Upper lobe of left lung (tissue), 6 donors: ENCODE measurements around the gene PPP1CA. TPM values are rescaled to one million over a fixed set of nuclear protein-coding genes. Genes with fewer than 3 reads are reported as not detected.
A peak's percentile ranks its signal among the peaks of the same experiment; 100 is the strongest.

Experiments used
- ATAC-seq, 2 donors: fragments of 200-7000 bp; cut with Tn5 transposase; one replicate each; pipeline ENCODE4 v1.9.1; 2022; ENCODE audit warnings: mild to moderate bottlenecking in 2 of 2, moderate library complexity in 2 of 2; ENCODE audit not compliant: low FRiP score in 2 of 2
- DNase-seq, 2 donors: peaks; one replicate each; pipeline ENCODE4 v3.0.0-alpha.2; 2019 to 2020
- H3K27ac ChIP-seq, 4 donors: fragments of 200-600 bp; sonication (generic); one replicate each; pipeline ENCODE4 v1.5.1; 2016 to 2019
- H3K27me3 ChIP-seq, 4 donors: fragments of 200-600 bp; sonication (generic); one replicate each; pipeline ENCODE4 v1.5.1; 2017 to 2019
- H3K36me3 ChIP-seq, 4 donors: fragments of 200-600 bp; sonication (generic); one replicate each; pipeline ENCODE4 v1.5.1; 2016 to 2019
- H3K4me1 ChIP-seq, 4 donors: fragments of 200-600 bp; sonication (generic); one replicate each; pipeline ENCODE4 v1.5.1; 2018 to 2019
- H3K4me3 ChIP-seq, 4 donors: fragments of 200-600 bp; sonication (generic); one replicate each; pipeline ENCODE4 v1.5.1; 2017 to 2019; ENCODE audit warnings: mild to moderate bottlenecking in 2 of 4, moderate library complexity in 1 of 4
- H3K9me3 ChIP-seq, 4 donors: fragments of 200-600 bp; sonication (generic); one replicate each; pipeline ENCODE4 v1.5.1; 2018 to 2019
- CTCF ChIP-seq, 6 experiments: fragments of 450-650 bp in 4 of 6; fragments of 200-600 bp in 2 of 6; sonication (generic) in 2 of 6; IDR thresholded peaks; one replicate each; pipeline ENCODE4 v1.5.1; 2016 to 2019; ENCODE audit warnings: antibody characterized with exemption in 6 of 6
- EP300 ChIP-seq, 4 donors: sonication (generic); formaldehyde crosslinking; IDR thresholded peaks; one replicate each; pipeline ENCODE4 v1.5.1; 2017; ENCODE audit warnings: antibody characterized with exemption in 4 of 4, control low read depth in 2 of 4
- POLR2A ChIP-seq, 4 donors: fragments of 450-650 bp; IDR thresholded peaks; one replicate each; pipeline ENCODE4 v1.5.1; 2016 to 2017; ENCODE audit warnings: antibody characterized with exemption in 4 of 4, mild to moderate bottlenecking in 2 of 4
- POLR2AphosphoS5 ChIP-seq, 2 donors: sonication (generic); formaldehyde crosslinking; IDR thresholded peaks; one replicate each; pipeline ENCODE4 v1.5.1; 2017; ENCODE audit warnings: antibody characterized with exemption in 2 of 2
- WGBS, 2 donors: methylation state at CpG; one replicate each; pipeline ENCODE4 v1.1.5; 2017 to 2018; 5-methylcytosine and 5-hydroxymethylcytosine counted together
- total RNA-seq, 6 donors: library from RNA; depleted of rRNA in 4 of 6; stranded (reverse); fragments of >200 nt in 4 of 6; gene quantifications; one replicate each; pipeline versions ENCODE4 v1.1.0 to v1.2.1, GENCODE V29; 2016 to 2021
- donor health status: DM: no; HTN: no; CAD: no; lungs with moderate emphysema.
- donor health status: DM: no; HTN: yes; CAD: no; lungs with severe emphysema.

Gene PPP1CA
- total RNA-seq, 6 donors from 2014 or later: 83.8 to 191 (median 135) TPM

GRCh38 chr11:67437082-67437808 is 35.6 kb upstream of the PPP1CA start, which contains the start of gene PTPRCAP:
Gene PTPRCAP (minus strand): TSS chr11:67437682. CDS start chr11:67437619, 63 bp downstream.
- 60 to 76% methylated on average over 7 to 13 of the region's 26 CpGs for WGBS, 2 donors
- Histone ChIP-seq H3K27me3 (no peaks in the 10 kb centered on the region), H3K36me3 (peaks cover 4 to 89% (median 78%) of the 10 kb centered on the region in 4 donors), H3K4me3 (peak within 1 kb of the TSS in 3 of 4 donors; percentile 33 to 42 (median 40)), H3K27ac (peak within 1 kb of the TSS; percentile 42 to 74 (median 50)), H3K4me1 (peaks cover 8 to 48% (median 19%) of the 10 kb centered on the region in 4 donors), H3K9me3 (no peaks in the 10 kb centered on the region)
- DNase-seq (peak in 1 of 2 donors; percentile 84), ATAC-seq (peak in 1 of 2 donors; percentile 3)
- TF ChIP-seq POLR2A (IDR thresholded peaks at IDR 0.05): peak in 1 of 4 donors; percentile 58
- TF ChIP-seq POLR2AphosphoS5 (IDR thresholded peaks at IDR 0.05): no peak

- no peaks in the 10 kb centered on the region for H3K27me3 ChIP-seq
- H3K36me3 ChIP-seq: peaks cover 4 to 90% (median 80%) of the 10 kb centered on the region in 4 donors
- 44 to 60% methylated on average over 6 of the region's 6 CpGs for WGBS, 2 donors
- TF ChIP-seq POLR2A (IDR thresholded peaks at IDR 0.05) (no peak), CTCF (IDR thresholded peaks at IDR 0.05) (no peak), POLR2AphosphoS5 (IDR thresholded peaks at IDR 0.05) (no peak), EP300 (IDR thresholded peaks at IDR 0.05) (no peak)
- DNase-seq (no peak), ATAC-seq (no peak)
- peak overlapping the region in 3 of 4 donors; percentile 17 to 74 (median 52) for H3K27ac ChIP-seq
- peaks cover 7 to 42% (median 14%) of the 10 kb centered on the region in 4 donors for H3K4me1 ChIP-seq
- H3K4me3 ChIP-seq: peak overlapping the region in 3 of 4 donors; percentile 33 to 42 (median 40)
- H3K9me3 ChIP-seq: no peaks in the 10 kb centered on the region
Measured at GRCh38 chr11:67436459-67437081, 34.9 kb upstream of the PPP1CA start.

- H3K36me3 ChIP-seq: peaks cover 4 to 90% (median 79%) of the 10 kb centered on the region in 4 donors
- no peaks in the 10 kb centered on the region for H3K27me3 ChIP-seq
- H3K4me3 ChIP-seq: peak overlapping the region in 3 of 4 donors; percentile 33 to 42 (median 40)
- TF ChIP-seq CTCF (IDR thresholded peaks at IDR 0.05): no peak
- no peak for TF ChIP-seq EP300 (IDR thresholded peaks at IDR 0.05)
- TF ChIP-seq POLR2A (IDR thresholded peaks at IDR 0.05): no peak
- no peak for TF ChIP-seq POLR2AphosphoS5 (IDR thresholded peaks at IDR 0.05)
- H3K27ac ChIP-seq: peak overlapping the region in 2 of 4 donors; percentile 27 to 52
- peaks cover 7 to 36% (median 11%) of the 10 kb centered on the region in 4 donors for H3K4me1 ChIP-seq
- no peaks in the 10 kb centered on the region for H3K9me3 ChIP-seq
- no peak for ATAC-seq
- WGBS, 2 donors: 80 to 91% methylated on average over 2 to 32 of the region's 38 CpGs
- peak in 1 of 2 donors; percentile 84 for DNase-seq
Measured at GRCh38 chr11:67435727-67436458, 34.2 kb upstream of the PPP1CA start.

- TF ChIP-seq EP300 (IDR thresholded peaks at IDR 0.05): no peak
- no peak for TF ChIP-seq POLR2A (IDR thresholded peaks at IDR 0.05)
- no peak for TF ChIP-seq CTCF (IDR thresholded peaks at IDR 0.05)
- TF ChIP-seq POLR2AphosphoS5 (IDR thresholded peaks at IDR 0.05): no peak
- peaks cover 4 to 86% (median 75%) of the 10 kb centered on the region in 4 donors for H3K36me3 ChIP-seq
- ATAC-seq (no peak), DNase-seq (peak in 1 of 2 donors; percentile 87)
- H3K4me1 ChIP-seq: peaks cover 5 to 28% (median 7%) of the 10 kb centered on the region in 4 donors
- H3K27ac ChIP-seq: peak overlapping the region in 2 of 4 donors; percentile 27 to 52
- no peaks in the 10 kb centered on the region for H3K9me3 ChIP-seq
- peak overlapping the region in 1 of 4 donors; percentile 42 for H3K4me3 ChIP-seq
- 81 to 92% methylated on average over 13 to 25 of the region's 26 CpGs for WGBS, 2 donors
- no peaks in the 10 kb centered on the region for H3K27me3 ChIP-seq
Measured at GRCh38 chr11:67435031-67435726, 33.5 kb upstream of the PPP1CA start.
